Ectodermal cell (in vitro differentiated cells): ENCODE results near the gene FGFBP1.

Experiments used
- H3K27ac ChIP-seq: 2 replicates; pipeline ENCODE4 v1.7.0; 2013; ENCODE audit warnings: mild to moderate bottlenecking, low read depth, low read length; ENCODE audit not compliant: insufficient read depth, poor library complexity, severe bottlenecking
- H3K27me3 ChIP-seq: 2 replicates; pipeline ENCODE4 v1.7.0; 2013; ENCODE audit warnings: mild to moderate bottlenecking, low read length; ENCODE audit not compliant: insufficient read depth, control insufficient read depth, poor library complexity, severe bottlenecking
- H3K36me3 ChIP-seq: one replicate; pipeline ENCODE4 v1.7.0; 2013; ENCODE audit warnings: low read length; ENCODE audit not compliant: control insufficient read depth, insufficient read depth
- H3K4me1 ChIP-seq: one replicate; pipeline ENCODE4 v1.7.0; 2013; ENCODE audit warnings: low read length; ENCODE audit not compliant: control insufficient read depth, insufficient read depth
- H3K4me3 ChIP-seq: 2 replicates; pipeline ENCODE4 v1.7.0; 2013; ENCODE audit warnings: low read depth, low read length, control low read depth; ENCODE audit not compliant: insufficient read depth
- H3K9me3 ChIP-seq: 2 replicates; pipeline ENCODE4 v1.7.0; 2013; ENCODE audit warnings: mild to moderate bottlenecking, low read length, moderate library complexity; ENCODE audit not compliant: control insufficient read depth
- WGBS, 2 experiments: methylation state at CpG; one replicate each; pipeline ENCODE4 v1.1.7; 2013; ENCODE audit warnings: missing lambda C conversion rate in 2 of 2; 5-methylcytosine and 5-hydroxymethylcytosine counted together

The FGFBP1 gene

GRCh38 chr4:15914291-15914690, 24.2 kb downstream of the FGFBP1 start:
- Histone ChIP-seq H3K27ac (no peak overlapping the region), H3K4me3 (no peak overlapping the region), H3K36me3 (no peaks in the 10 kb centered on the region), H3K27me3 (no peaks in the 10 kb centered on the region), H3K9me3 (no peaks in the 10 kb centered on the region), H3K4me1 (no peaks in the 10 kb centered on the region)
- WGBS, 2 experiments = 95 to 97% methylated on average over 4 of the region's 4 CpGs

GRCh38 chr4:15913631-15913970, 24.9 kb downstream of the FGFBP1 start:
- Histone ChIP-seq H3K36me3 (no peaks in the 10 kb centered on the region), H3K27ac (no peak overlapping the region), H3K4me3 (no peak overlapping the region), H3K9me3 (no peaks in the 10 kb centered on the region), H3K27me3 (no peaks in the 10 kb centered on the region), H3K4me1 (no peaks in the 10 kb centered on the region)
- WGBS, 2 experiments = 84 to 91% methylated on average over 2 of the region's 2 CpGs

- WGBS, 2 experiments = 90 to 92% methylated on average over 8 of the region's 8 CpGs
- H3K9me3 ChIP-seq = no peaks in the 10 kb centered on the region
- no peak overlapping the region for H3K27ac ChIP-seq
- no peaks in the 10 kb centered on the region for H3K27me3 ChIP-seq
- no peaks in the 10 kb centered on the region for H3K36me3 ChIP-seq
- no peaks in the 10 kb centered on the region for H3K4me1 ChIP-seq
- H3K4me3 ChIP-seq = no peak overlapping the region
Observed at GRCh38 chr4:15912961-15913630, 25.4 kb downstream of the FGFBP1 start.

GRCh38 chr4:15912236-15912635, 26.3 kb downstream of the FGFBP1 start:
- Histone ChIP-seq H3K27ac (no peak overlapping the region), H3K4me1 (no peaks in the 10 kb centered on the region), H3K9me3 (no peaks in the 10 kb centered on the region), H3K4me3 (no peak overlapping the region), H3K36me3 (no peaks in the 10 kb centered on the region), H3K27me3 (no peaks in the 10 kb centered on the region)
- WGBS, 2 experiments = 72 to 77% methylated on average over 6 to 7 of the region's 7 CpGs

GRCh38 chr4:15910155-15910940, 28.2 kb downstream of the FGFBP1 start:
- no peak overlapping the region for H3K27ac ChIP-seq
- H3K9me3 ChIP-seq = no peaks in the 10 kb centered on the region
- H3K4me1 ChIP-seq = no peaks in the 10 kb centered on the region
- H3K27me3 ChIP-seq = peaks cover 8% of the 10 kb centered on the region
- H3K4me3 ChIP-seq = no peak overlapping the region
- WGBS, 2 experiments = 93 to 97% methylated on average over 6 of the region's 6 CpGs
- H3K36me3 ChIP-seq = no peaks in the 10 kb centered on the region

GRCh38 chr4:15907430-15907829, 31.1 kb downstream of the FGFBP1 start:
- no peaks in the 10 kb centered on the region for H3K36me3 ChIP-seq
- WGBS, 2 experiments = 94 to 100% methylated on average over 1 of the region's 1 CpG
- no peak overlapping the region for H3K27ac ChIP-seq
- H3K9me3 ChIP-seq = no peaks in the 10 kb centered on the region
- H3K4me3 ChIP-seq = no peak overlapping the region
- H3K27me3 ChIP-seq = peaks cover 8% of the 10 kb centered on the region
- no peaks in the 10 kb centered on the region for H3K4me1 ChIP-seq

GRCh38 chr4:15906020-15906443, 32.5 kb downstream of the FGFBP1 start:
- Histone ChIP-seq H3K36me3 (no peaks in the 10 kb centered on the region), H3K4me1 (no peaks in the 10 kb centered on the region), H3K27me3 (peaks cover 8% of the 10 kb centered on the region), H3K27ac (no peak overlapping the region), H3K4me3 (peak overlapping the region; percentile 24), H3K9me3 (no peaks in the 10 kb centered on the region)
- 27 to 28% methylated on average over 25 of the region's 25 CpGs for WGBS, 2 experiments

GRCh38 chr4:15902746-15903145, 35.8 kb downstream of the FGFBP1 start:
- no peak overlapping the region for H3K27ac ChIP-seq
- peaks cover 8% of the 10 kb centered on the region for H3K27me3 ChIP-seq
- no peaks in the 10 kb centered on the region for H3K4me1 ChIP-seq
- no peak overlapping the region for H3K4me3 ChIP-seq
- no peaks in the 10 kb centered on the region for H3K36me3 ChIP-seq
- WGBS, 2 experiments = 91 to 97% methylated on average over 2 of the region's 2 CpGs
- H3K9me3 ChIP-seq = no peaks in the 10 kb centered on the region

- no peak overlapping the region for H3K4me3 ChIP-seq
- no peak overlapping the region for H3K27ac ChIP-seq
- no peaks in the 10 kb centered on the region for H3K4me1 ChIP-seq
- H3K27me3 ChIP-seq = peaks cover 8% of the 10 kb centered on the region
- WGBS, 2 experiments = 93% methylated on average over 2 of the region's 2 CpGs
- no peaks in the 10 kb centered on the region for H3K36me3 ChIP-seq
- H3K9me3 ChIP-seq = no peaks in the 10 kb centered on the region
Observed at GRCh38 chr4:15901998-15902397, 36.5 kb downstream of the FGFBP1 start.

GRCh38 chr4:15901007-15901406, 37.5 kb downstream of the FGFBP1 start:
- no peak overlapping the region for H3K27ac ChIP-seq
- 91 to 95% methylated on average over 3 of the region's 3 CpGs for WGBS, 2 experiments

More at GRCh38 chr4:15901007-15901406, 37.5 kb downstream of the FGFBP1 start:
- Histone ChIP-seq H3K27me3 (peaks cover 6% of the 10 kb centered on the region), H3K4me1 (no peaks in the 10 kb centered on the region), H3K36me3 (no peaks in the 10 kb centered on the region), H3K9me3 (no peaks in the 10 kb centered on the region), H3K4me3 (no peak overlapping the region)
